GM12874 (cell line): ENCODE results near the gene TTC23.

Experiments
- CTCF ChIP-seq: IDR thresholded peaks from 2 replicates; pipeline ENCODE4 v1.5.1; 2011; ENCODE audit warnings: low read depth, mild to moderate bottlenecking, control low read depth, low read length, moderate library complexity; ENCODE audit not compliant: insufficient read depth

The TTC23 gene

GRCh38 chr15:99250001-99250400 lies 620 bp upstream of the TTC23 start:
- no peak for TF ChIP-seq CTCF

- no peak for TF ChIP-seq CTCF
Measured at GRCh38 chr15:99248000-99248715, 1.2 kb downstream of the TTC23 start.

DNA sequence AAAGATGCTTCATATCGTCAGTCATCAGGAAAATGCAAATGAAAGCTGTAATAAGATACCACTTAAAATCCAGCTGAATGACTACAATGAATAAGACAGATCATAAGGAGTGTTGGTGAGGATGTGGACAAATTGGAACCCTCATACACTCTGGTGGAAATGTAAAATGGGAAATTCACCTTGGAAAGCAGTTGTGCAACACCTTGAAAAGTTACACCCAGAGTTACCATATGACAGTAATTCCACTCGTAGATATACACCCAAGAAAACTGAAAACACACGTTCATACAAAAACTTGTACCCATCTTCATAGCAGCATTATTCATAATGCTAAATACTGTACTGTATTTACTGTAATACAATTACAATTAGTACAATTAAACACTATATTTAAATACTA lies 2.3 kb downstream of the TTC23 start:
- TF ChIP-seq CTCF, result no peak

DNA sequence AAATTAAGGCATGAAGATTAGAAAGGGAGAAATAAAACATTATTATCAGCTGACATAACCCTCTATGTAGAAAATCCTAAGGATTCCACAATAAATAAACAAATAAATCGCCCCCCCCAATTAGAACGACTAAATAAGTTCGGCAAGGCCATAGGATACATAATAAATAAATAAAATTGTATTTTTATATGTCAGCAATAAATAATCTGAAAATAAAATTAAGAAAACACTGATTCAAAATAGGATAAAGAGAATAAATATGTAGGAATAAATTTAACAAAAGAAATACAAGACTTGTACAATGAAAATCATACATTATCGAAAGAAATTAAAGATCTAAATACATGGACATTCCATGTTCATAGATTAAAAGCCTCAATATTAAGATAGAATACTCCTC lies 5.1 kb downstream of the TTC23 start:
- TF ChIP-seq CTCF, result no peak

GRCh38 chr15:99241752-99242151 lies 7.6 kb downstream of the TTC23 start:
- no peak for TF ChIP-seq CTCF

- no peak for TF ChIP-seq CTCF
Measured at GRCh38 chr15:99239545-99240198, 9.7 kb downstream of the TTC23 start.

- TF ChIP-seq CTCF, result no peak
Measured at GRCh38 chr15:99238849-99239248, 10.5 kb downstream of the TTC23 start.
